ENCODE data around the gene FBXO48. TPM values are rescaled to one million over a fixed set of nuclear protein-coding genes. Genes with fewer than 3 reads are reported as not detected.
"Not testable (repeated sequence)": the region's sequence is repeated elsewhere in the genome, so short reads cannot be mapped to it uniquely, and the experiment has no call there.

FBXO48 gene
- total RNA-seq, 1 donor: 0.72 TPM

- no peak overlapping the region for H3K27ac ChIP-seq (ENCODE audit: low read depth, low read length)
- no peaks in the 10 kb centered on the region for H3K36me3 ChIP-seq (ENCODE audit: insufficient read depth, low read length)
- no peaks in the 10 kb centered on the region for H3K9me3 ChIP-seq (ENCODE audit: low read depth, low read length)
- TF ChIP-seq CTCF (IDR thresholded peaks at IDR 0.05; ENCODE audit: extremely low read depth, low read depth, low read length): no peak
- no peaks in the 10 kb centered on the region for H3K4me1 ChIP-seq (ENCODE audit: insufficient read depth, low read length)
- no peaks in the 10 kb centered on the region for H3K79me2 ChIP-seq (ENCODE audit: insufficient read depth, low read length)
- no peak overlapping the region for H3K4me3 ChIP-seq (ENCODE audit: insufficient read depth, low read length)
- no peak overlapping the region for H3K4me2 ChIP-seq (ENCODE audit: insufficient read depth, low read length)
- peaks cover 9% of the 10 kb centered on the region for H3K27me3 ChIP-seq (ENCODE audit: insufficient read depth, low read length)
- H4K20me1 ChIP-seq (ENCODE audit: insufficient read depth, low read length): no peaks in the 10 kb centered on the region
- no peak overlapping the region for H2AFZ ChIP-seq (ENCODE audit: low read length)
- no peak for DNase-seq (ENCODE audit: insufficient read length, low spot score, missing footprints)
These were observed 18.1 kb downstream of the FBXO48 start for GRCh38 chr2:68448671-68449653.

DNA sequence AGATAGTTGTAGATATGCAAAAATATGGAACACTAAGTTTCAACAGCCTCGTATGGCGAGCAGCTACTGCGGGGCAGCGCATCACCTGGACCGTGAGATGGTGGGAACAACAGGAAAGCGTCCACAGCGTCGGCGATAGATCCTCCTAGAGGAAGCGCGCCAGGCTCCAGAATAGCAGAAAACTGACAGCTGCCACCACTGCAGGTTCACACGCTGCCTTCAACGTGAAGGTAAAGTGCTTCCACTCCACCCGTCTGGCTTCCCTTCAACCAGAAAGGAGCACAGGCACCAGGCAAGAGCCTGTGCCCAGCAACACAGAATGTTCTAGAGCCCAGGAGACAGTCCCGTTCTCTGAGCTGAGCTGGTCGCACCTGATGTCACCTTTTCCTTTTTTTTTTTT is 20.0 kb downstream of the FBXO48 start:
- Histone ChIP-seq H4K20me1 (ENCODE audit: insufficient read depth, low read length) (no peaks in the 10 kb centered on the region), H3K27me3 (ENCODE audit: insufficient read depth, low read length) (peaks cover 9% of the 10 kb centered on the region), H3K79me2 (ENCODE audit: insufficient read depth, low read length) (no peaks in the 10 kb centered on the region), H2AFZ (ENCODE audit: low read length) (no peak overlapping the region), H3K4me1 (ENCODE audit: insufficient read depth, low read length) (no peaks in the 10 kb centered on the region), H3K9me3 (ENCODE audit: low read depth, low read length) (no peaks in the 10 kb centered on the region), H3K4me3 (ENCODE audit: insufficient read depth, low read length) (no peak overlapping the region), H3K27ac (ENCODE audit: low read depth, low read length) (no peak overlapping the region), H3K4me2 (ENCODE audit: insufficient read depth, low read length) (no peak overlapping the region), H3K36me3 (ENCODE audit: insufficient read depth, low read length) (no peaks in the 10 kb centered on the region)
- no peak for TF ChIP-seq CTCF (IDR thresholded peaks at IDR 0.05; ENCODE audit: extremely low read depth, low read depth, low read length)
- DNase-seq (ENCODE audit: insufficient read length, low spot score, missing footprints): no peak

GRCh38 chr2:68446425-68446824 is 20.7 kb downstream of the FBXO48 start:
- H3K79me2 ChIP-seq (ENCODE audit: insufficient read depth, low read length); H3K27me3 ChIP-seq (ENCODE audit: insufficient read depth, low read length); H2AFZ ChIP-seq (ENCODE audit: low read length); H3K4me1 ChIP-seq (ENCODE audit: insufficient read depth, low read length); H3K36me3 ChIP-seq (ENCODE audit: insufficient read depth, low read length); H3K9me3 ChIP-seq (ENCODE audit: low read depth, low read length); H4K20me1 ChIP-seq (ENCODE audit: insufficient read depth, low read length); H3K4me2 ChIP-seq (ENCODE audit: insufficient read depth, low read length); H3K4me3 ChIP-seq (ENCODE audit: insufficient read depth, low read length); H3K27ac ChIP-seq (ENCODE audit: low read depth, low read length); DNase-seq (ENCODE audit: insufficient read length, low spot score, missing footprints): not testable (repeated sequence)

GRCh38 chr2:68441994-68442322 is 25.1 kb downstream of the FBXO48 start:
- H3K27me3 ChIP-seq (ENCODE audit: insufficient read depth, low read length): peaks cover 9% of the 10 kb centered on the region
- H2AFZ ChIP-seq (ENCODE audit: low read length): no peak overlapping the region
- no peaks in the 10 kb centered on the region for H3K36me3 ChIP-seq (ENCODE audit: insufficient read depth, low read length)
- H3K79me2 ChIP-seq (ENCODE audit: insufficient read depth, low read length): no peaks in the 10 kb centered on the region
- TF ChIP-seq CTCF (IDR thresholded peaks at IDR 0.05; ENCODE audit: extremely low read depth, low read depth, low read length): no peak
- no peaks in the 10 kb centered on the region for H4K20me1 ChIP-seq (ENCODE audit: insufficient read depth, low read length)
- DNase-seq (ENCODE audit: insufficient read length, low spot score, missing footprints): no peak
- H3K4me3 ChIP-seq (ENCODE audit: insufficient read depth, low read length): no peak overlapping the region
- peaks cover 12% of the 10 kb centered on the region for H3K4me1 ChIP-seq (ENCODE audit: insufficient read depth, low read length)
- peak overlapping the region; percentile 25 for H3K4me2 ChIP-seq (ENCODE audit: insufficient read depth, low read length)
- H3K9me3 ChIP-seq (ENCODE audit: low read depth, low read length): no peaks in the 10 kb centered on the region
- H3K27ac ChIP-seq (ENCODE audit: low read depth, low read length): no peak overlapping the region
